Gastroesophageal sphincter (tissue), 3 donors: ENCODE data around the gene TMEM266.

Experiments used
- CTCF ChIP-seq, 4 experiments: fragments of 200-600 bp in 2 of 4; fragments of 450-650 bp in 2 of 4; sonication (generic) in 1 of 4; IDR thresholded peaks; one replicate each; pipeline ENCODE4 v1.5.1; 2017 to 2019; ENCODE audit warnings: antibody characterized with exemption in 4 of 4, mild to moderate bottlenecking in 2 of 4, moderate library complexity in 2 of 4
- POLR2A ChIP-seq, 2 donors: fragments of 450-650 bp; IDR thresholded peaks; one replicate each; pipeline ENCODE4 v1.6.1; 2017; ENCODE audit warnings: antibody characterized with exemption in 2 of 2, mild to moderate bottlenecking in 2 of 2, moderate library complexity in 1 of 2

GRCh38 chr15:76197703-76198455, 138.1 kb downstream of the TMEM266 start:
- no peak for TF ChIP-seq CTCF (IDR thresholded peaks at IDR 0.05)
- TF ChIP-seq POLR2A (IDR thresholded peaks at IDR 0.05): no peak
